Measurements from ENCODE around the gene RAVER1. TPM values are rescaled to one million over a fixed set of nuclear protein-coding genes. Genes with fewer than 3 reads are reported as not detected.

The RAVER1 gene
- total RNA-seq, 4 donors from 2014 or later, result 18.3 to 52.0 (median 39.1) TPM

DNA sequence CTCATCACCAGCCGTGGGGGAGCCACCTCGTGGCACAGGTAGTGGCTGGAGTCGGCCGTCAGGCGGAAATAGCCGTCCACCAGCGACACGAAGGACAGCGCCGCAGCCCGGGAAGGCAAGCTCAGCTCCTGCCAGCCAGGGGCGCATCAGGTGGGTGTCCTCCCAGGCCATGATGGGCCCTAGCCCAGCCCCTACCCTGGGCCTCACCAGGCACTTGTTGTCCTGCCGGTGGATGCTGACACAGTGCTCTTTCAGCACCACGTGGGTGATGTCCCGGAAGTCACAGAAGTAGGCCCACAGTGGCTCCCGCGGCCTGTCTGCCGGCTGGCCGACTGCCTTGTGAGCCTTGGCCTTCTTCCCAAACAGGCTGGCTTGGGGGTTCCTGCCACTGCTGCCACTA lies 31.3 kb upstream of the RAVER1 start:
- H3K4me3 ChIP-seq (replicated peaks in 1 of 3), result no peak overlapping the region
- peaks cover 45 to 46% of the 10 kb centered on the region in 2 donors for H3K36me3 ChIP-seq
- WGBS, 2 donors, result 85 to 100% methylated on average over 1 to 19 of the region's 19 CpGs
- no peaks in the 10 kb centered on the region for H3K4me1 ChIP-seq
- no peak for DNase-seq
- no peaks in the 10 kb centered on the region for H3K27me3 ChIP-seq
- intact Hi-C loops (cut with DNase I), result no loop called here
- H3K27ac ChIP-seq, result no peak overlapping the region
- H3K9me3 ChIP-seq, result no peaks in the 10 kb centered on the region
- TF ChIP-seq, protein P1, sequence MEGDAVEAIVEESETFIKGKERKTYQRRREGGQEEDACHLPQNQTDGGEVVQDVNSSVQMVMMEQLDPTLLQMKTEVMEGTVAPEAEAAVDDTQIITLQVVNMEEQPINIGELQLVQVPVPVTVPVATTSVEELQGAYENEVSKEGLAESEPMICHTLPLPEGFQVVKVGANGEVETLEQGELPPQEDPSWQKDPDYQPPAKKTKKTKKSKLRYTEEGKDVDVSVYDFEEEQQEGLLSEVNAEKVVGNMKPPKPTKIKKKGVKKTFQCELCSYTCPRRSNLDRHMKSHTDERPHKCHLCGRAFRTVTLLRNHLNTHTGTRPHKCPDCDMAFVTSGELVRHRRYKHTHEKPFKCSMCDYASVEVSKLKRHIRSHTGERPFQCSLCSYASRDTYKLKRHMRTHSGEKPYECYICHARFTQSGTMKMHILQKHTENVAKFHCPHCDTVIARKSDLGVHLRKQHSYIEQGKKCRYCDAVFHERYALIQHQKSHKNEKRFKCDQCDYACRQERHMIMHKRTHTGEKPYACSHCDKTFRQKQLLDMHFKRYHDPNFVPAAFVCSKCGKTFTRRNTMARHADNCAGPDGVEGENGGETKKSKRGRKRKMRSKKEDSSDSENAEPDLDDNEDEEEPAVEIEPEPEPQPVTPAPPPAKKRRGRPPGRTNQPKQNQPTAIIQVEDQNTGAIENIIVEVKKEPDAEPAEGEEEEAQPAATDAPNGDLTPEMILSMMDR (IDR thresholded peaks at IDR 0.05), result no peak
- TF ChIP-seq POLR2A (IDR thresholded peaks at IDR 0.05), result no peak

DNA sequence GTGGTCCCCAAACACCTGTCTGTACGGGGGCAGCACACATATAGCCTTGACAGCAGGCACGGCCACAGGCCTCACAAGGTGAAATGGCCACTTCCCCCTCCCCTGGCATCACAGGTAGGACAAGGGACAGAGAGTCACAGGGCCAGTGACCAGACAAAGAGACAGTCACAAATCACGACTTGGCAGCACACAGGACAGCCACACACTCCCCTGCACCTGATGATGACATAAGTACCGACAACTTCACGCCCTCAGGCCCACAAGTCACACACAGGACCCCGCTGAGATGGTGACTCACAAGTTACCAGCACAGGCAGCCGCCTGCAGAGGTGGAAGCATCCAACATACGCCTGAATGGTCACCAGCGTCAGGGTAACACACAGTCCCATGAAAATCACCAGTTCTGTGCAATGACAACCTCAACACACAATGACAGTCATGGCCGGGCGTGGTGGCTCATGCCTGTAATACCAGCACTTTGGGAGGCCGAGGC lies 30.5 kb upstream of the RAVER1 start:
- Histone ChIP-seq H3K4me3 (replicated peaks in 1 of 3) (no peak overlapping the region), H3K9me3 (no peaks in the 10 kb centered on the region), H3K27ac (no peak overlapping the region), H3K4me1 (no peaks in the 10 kb centered on the region), H3K27me3 (no peaks in the 10 kb centered on the region), H3K36me3 (peaks cover 40 to 45% of the 10 kb centered on the region in 2 donors)
- no peak for DNase-seq
- WGBS, 2 donors, result 93 to 96% methylated on average over 11 to 12 of the region's 12 CpGs
- TF ChIP-seq POLR2A (IDR thresholded peaks at IDR 0.05), result no peak
- TF ChIP-seq, protein P1 (IDR thresholded peaks at IDR 0.05), result no peak
- intact Hi-C loops (cut with DNase I), result no loop called here

DNA sequence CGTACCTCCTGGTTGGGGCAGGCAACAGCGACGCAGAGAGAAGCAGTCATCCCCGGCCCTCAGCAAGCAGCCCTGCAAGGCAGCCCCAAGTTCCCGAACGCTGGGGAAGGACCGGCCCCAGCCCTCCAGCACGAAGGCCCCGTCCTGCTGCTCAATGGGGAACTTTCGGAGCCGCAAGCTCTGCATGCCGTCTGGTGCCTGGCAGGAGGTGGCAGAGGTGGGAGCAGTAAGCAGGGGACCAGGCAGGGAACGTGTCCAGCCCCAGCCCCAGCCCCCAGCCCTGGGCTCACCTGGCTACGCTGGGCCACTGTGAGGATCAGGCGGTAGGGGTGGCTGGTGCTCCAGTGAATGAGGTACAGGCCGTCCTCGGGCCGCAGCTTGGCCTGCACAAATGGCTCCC lies 28.9 kb upstream of the RAVER1 start:
- H3K27ac ChIP-seq, result no peak overlapping the region
- peaks cover 36 to 37% of the 10 kb centered on the region in 2 donors for H3K36me3 ChIP-seq
- WGBS, 2 donors, result 83 to 92% methylated on average over 4 to 16 of the region's 18 CpGs
- H3K27me3 ChIP-seq, result no peaks in the 10 kb centered on the region
- no peaks in the 10 kb centered on the region for H3K4me1 ChIP-seq
- H3K4me3 ChIP-seq (replicated peaks in 1 of 3), result no peak overlapping the region
- H3K9me3 ChIP-seq, result no peaks in the 10 kb centered on the region
- no peak for DNase-seq
- TF ChIP-seq, protein P1 (IDR thresholded peaks at IDR 0.05), result no peak
- no peak for TF ChIP-seq POLR2A (IDR thresholded peaks at IDR 0.05)
- intact Hi-C loops (cut with DNase I), result no loop called here

DNA sequence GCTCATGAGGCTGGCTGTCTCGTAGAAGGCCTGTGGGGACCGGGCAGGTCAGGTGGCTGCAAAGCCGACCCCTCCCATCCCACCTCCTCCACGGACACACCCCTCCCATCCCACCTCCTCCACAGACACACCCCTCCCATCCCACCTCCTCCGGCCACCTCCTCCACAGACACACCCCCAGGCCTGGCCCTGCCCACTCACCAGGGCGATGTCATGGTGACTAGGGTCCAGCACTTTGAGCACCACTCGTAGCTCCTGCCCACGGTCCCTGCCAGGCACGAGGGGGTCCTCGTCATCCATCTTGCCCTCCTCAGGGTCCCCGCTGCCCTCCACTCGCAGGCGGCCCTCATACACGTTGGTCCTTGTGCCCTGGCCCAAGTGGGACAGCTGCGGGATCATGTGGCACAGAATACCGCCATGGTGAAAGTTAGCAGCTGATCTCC lies 28.3 kb upstream of the RAVER1 start:
- TF ChIP-seq POLR2A (IDR thresholded peaks at IDR 0.05), result no peak
- TF ChIP-seq, protein P1 (IDR thresholded peaks at IDR 0.05), result no peak
- Histone ChIP-seq H3K27ac (no peak overlapping the region), H3K4me3 (replicated peaks in 1 of 3) (no peak overlapping the region), H3K36me3 (peaks cover 31 to 39% of the 10 kb centered on the region in 2 donors), H3K27me3 (no peaks in the 10 kb centered on the region), H3K9me3 (no peaks in the 10 kb centered on the region), H3K4me1 (no peaks in the 10 kb centered on the region)
- 78 to 89% methylated on average over 7 to 16 of the region's 16 CpGs for WGBS, 2 donors
- no peak for DNase-seq
- intact Hi-C loops (cut with DNase I), result no loop called here

DNA sequence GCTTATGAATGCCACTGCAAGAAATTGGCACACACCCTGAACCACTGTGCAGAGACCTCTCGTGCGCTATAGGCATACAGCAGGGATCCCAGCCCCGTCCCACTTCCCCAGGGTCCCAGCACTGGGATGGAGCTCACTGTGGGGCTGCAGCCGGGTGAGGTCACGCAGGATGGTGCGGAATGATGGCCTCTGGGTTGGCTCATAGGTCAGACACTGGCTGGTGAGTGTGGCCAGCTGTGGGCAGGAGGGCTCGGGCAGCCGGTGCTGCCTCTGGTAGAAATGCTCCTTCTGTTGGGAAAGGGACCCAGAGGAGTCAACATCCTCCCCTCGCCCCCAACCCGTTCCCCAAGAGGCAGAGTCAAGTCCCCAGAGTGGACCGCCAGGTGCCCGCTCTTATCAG lies 23.1 kb upstream of the RAVER1 start:
- H3K27ac ChIP-seq, result no peak overlapping the region
- H3K9me3 ChIP-seq, result no peaks in the 10 kb centered on the region
- intact Hi-C loops (cut with DNase I), result no loop called here
- TF ChIP-seq POLR2A (IDR thresholded peaks at IDR 0.05), result no peak
- TF ChIP-seq, protein P1 (IDR thresholded peaks at IDR 0.05), result no peak
- 97 to 100% methylated on average over 3 to 10 of the region's 12 CpGs for WGBS, 2 donors
- peaks cover 4 to 12% of the 10 kb centered on the region in 2 donors for H3K36me3 ChIP-seq
- H3K4me3 ChIP-seq (replicated peaks in 1 of 3), result no peak overlapping the region
- peaks cover 5 to 6% of the 10 kb centered on the region in 2 donors for H3K4me1 ChIP-seq
- no peaks in the 10 kb centered on the region for H3K27me3 ChIP-seq
- no peak for DNase-seq

Measured in thyroid gland (tissue), 4 donors.